ENCODE results near the gene APOA5.

DNA sequence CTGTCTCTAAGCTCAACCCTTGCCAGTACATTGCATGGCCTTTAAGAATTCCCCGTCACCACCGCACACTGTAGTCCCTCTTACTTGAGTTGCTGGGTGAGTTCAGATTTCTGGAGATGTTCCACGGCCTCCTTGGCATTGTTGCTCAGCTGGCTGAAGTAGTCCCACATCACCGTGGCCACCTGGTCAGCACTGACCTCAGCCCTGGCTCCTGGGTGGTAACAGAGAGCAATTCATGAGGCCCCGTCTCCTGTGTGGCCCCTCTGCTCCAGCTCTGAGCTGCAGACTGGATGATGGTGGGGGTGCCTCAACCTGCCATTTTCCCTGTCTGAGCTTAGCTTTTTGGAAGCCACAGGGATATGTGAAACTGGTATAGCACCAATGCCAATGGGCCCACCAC is 30.9 kb upstream of the APOA5 start:
- TF ChIP-seq, protein P1, sequence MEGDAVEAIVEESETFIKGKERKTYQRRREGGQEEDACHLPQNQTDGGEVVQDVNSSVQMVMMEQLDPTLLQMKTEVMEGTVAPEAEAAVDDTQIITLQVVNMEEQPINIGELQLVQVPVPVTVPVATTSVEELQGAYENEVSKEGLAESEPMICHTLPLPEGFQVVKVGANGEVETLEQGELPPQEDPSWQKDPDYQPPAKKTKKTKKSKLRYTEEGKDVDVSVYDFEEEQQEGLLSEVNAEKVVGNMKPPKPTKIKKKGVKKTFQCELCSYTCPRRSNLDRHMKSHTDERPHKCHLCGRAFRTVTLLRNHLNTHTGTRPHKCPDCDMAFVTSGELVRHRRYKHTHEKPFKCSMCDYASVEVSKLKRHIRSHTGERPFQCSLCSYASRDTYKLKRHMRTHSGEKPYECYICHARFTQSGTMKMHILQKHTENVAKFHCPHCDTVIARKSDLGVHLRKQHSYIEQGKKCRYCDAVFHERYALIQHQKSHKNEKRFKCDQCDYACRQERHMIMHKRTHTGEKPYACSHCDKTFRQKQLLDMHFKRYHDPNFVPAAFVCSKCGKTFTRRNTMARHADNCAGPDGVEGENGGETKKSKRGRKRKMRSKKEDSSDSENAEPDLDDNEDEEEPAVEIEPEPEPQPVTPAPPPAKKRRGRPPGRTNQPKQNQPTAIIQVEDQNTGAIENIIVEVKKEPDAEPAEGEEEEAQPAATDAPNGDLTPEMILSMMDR (IDR thresholded peaks at IDR 0.05; ENCODE audit: low read length) = no peak
- TF ChIP-seq EZH2 (IDR thresholded peaks at IDR 0.05; ENCODE audit: borderline replicate concordance, low read length) = no peak
